A673 (cell line): ENCODE measurements around the gene ZNF277. TPM values are rescaled to one million over a fixed set of nuclear protein-coding genes. Genes with fewer than 3 reads are reported as not detected.

Experiments
- BruUV-seq: library from RNA; stranded (reverse); fragments of 400-500 nt; replicated peaks from 2 replicates; lab custom pipeline; 2021; lab: Mats Ljungman, UMichigan
- CTCF ChIA-PET: fragments of 300-600 bp; sonication (Branson Sonifier 250); formaldehyde crosslinking; loops from one replicate; lab custom pipeline; 2022; ENCODE audit warnings: antibody characterized with exemption; lab: Charles Lee
- POLR2A ChIA-PET: fragments of 300-600 bp; sonication (Branson Sonifier 250); formaldehyde crosslinking; loops from one replicate; lab custom pipeline; 2022; ENCODE audit warnings: antibody characterized with exemption; ENCODE audit not compliant: low non-redundant PET; lab: Charles Lee
- DNase-seq: peaks from one replicate; pipeline ENCODE4 v3.0.0-alpha.2; 2015; ENCODE audit warnings: low spot score
- H3K27ac ChIP-seq: fragments of 200-600 bp; sonication (generic); 2 replicates; pipeline ENCODE4 v1.5.1; 2016; ENCODE audit warnings: mixed run types, low read depth, mild to moderate bottlenecking, mixed read lengths, antibody characterized with exemption, low read length; ENCODE audit not compliant: poor library complexity, severe bottlenecking
- H3K27me3 ChIP-seq: fragments of 200-600 bp; sonication (generic); replicated peaks from 2 replicates; pipeline ENCODE4 v1.6.1; 2017; ENCODE audit warnings: mixed run types, low read depth, mild to moderate bottlenecking, mixed read lengths, antibody characterized with exemption, low read length; ENCODE audit not compliant: insufficient read depth, poor library complexity
- H3K36me3 ChIP-seq: fragments of 200-600 bp; sonication (generic); 2 replicates; pipeline ENCODE4 v1.6.1; 2016; ENCODE audit warnings: mixed run types, mild to moderate bottlenecking, mixed read lengths, antibody characterized with exemption, low read length; ENCODE audit not compliant: insufficient read depth, poor library complexity, severe bottlenecking
- H3K4me1 ChIP-seq: fragments of 200-600 bp; sonication (generic); 2 replicates; pipeline ENCODE4 v1.6.1; 2017; ENCODE audit warnings: mixed run types, mild to moderate bottlenecking, mixed read lengths, antibody characterized with exemption, low read length; ENCODE audit not compliant: insufficient read depth, poor library complexity, severe bottlenecking
- H3K4me3 ChIP-seq: fragments of 200-600 bp; sonication (generic); 2 replicates; pipeline ENCODE4 v1.5.1; 2016; ENCODE audit warnings: low read depth, mixed run types, mild to moderate bottlenecking, mixed read lengths, low read length; ENCODE audit not compliant: poor library complexity, severe bottlenecking
- H3K9me3 ChIP-seq: fragments of 200-600 bp; sonication (generic); 2 replicates; pipeline ENCODE4 v1.6.1; 2016; ENCODE audit warnings: mixed run types, low read depth, mild to moderate bottlenecking, mixed read lengths, antibody characterized with exemption, low read length; ENCODE audit not compliant: poor library complexity, severe bottlenecking
- CTCF ChIP-seq: fragments of 300-800, 200-600 bp; sonication (generic); conservative IDR thresholded peaks from 2 replicates; pipeline ENCODE4 v1.5.1; 2017; ENCODE audit warnings: low read depth, mild to moderate bottlenecking, antibody characterized with exemption, low read length, moderate library complexity, mixed read lengths
- EZH2 ChIP-seq: fragments of 200-600 bp; sonication (generic); IDR thresholded peaks from 2 replicates; pipeline ENCODE4 v1.6.1; 2017; ENCODE audit warnings: borderline replicate concordance, low read depth, mild to moderate bottlenecking, mixed read lengths, antibody characterized with exemption, low read length; ENCODE audit not compliant: poor library complexity, severe bottlenecking
- intact Hi-C: fragments of 100-400 bp; cut with micrococcal nuclease; formaldehyde crosslinking; loops from one replicate; pipeline ENCODE4 v1.10.0; 2022; ENCODE audit not compliant: unreplicated experiment
- total RNA-seq: library from RNA; stranded (reverse); gene quantifications from 2 replicates; pipeline ENCODE4 v1.2.3, GENCODE V29; 2021

The ZNF277 gene
- total RNA-seq, 1 experiment from 2014 or later, result 17.7 TPM

GRCh38 chr7:112366886-112367285, 160.4 kb downstream of the ZNF277 start:
- ChIA-PET POLR2A (no interaction called here), CTCF (no interaction called here)
- Histone ChIP-seq H3K4me1 (no peaks in the 10 kb centered on the region), H3K9me3 (no peaks in the 10 kb centered on the region), H3K27me3 (no peaks in the 10 kb centered on the region), H3K36me3 (no peaks in the 10 kb centered on the region), H3K27ac (no peak overlapping the region), H3K4me3 (no peak overlapping the region)
- DNase-seq, result no peak
- BruUV-seq, result no TSS peak
- TF ChIP-seq EZH2 (no peak), CTCF (no peak)
- intact Hi-C loops, result no loop called here

GRCh38 chr7:112370436-112370835, 163.9 kb downstream of the ZNF277 start:
- TF ChIP-seq CTCF (no peak), EZH2 (no peak)
- Histone ChIP-seq H3K27ac (no peak overlapping the region), H3K36me3 (no peaks in the 10 kb centered on the region), H3K4me1 (no peaks in the 10 kb centered on the region), H3K9me3 (no peaks in the 10 kb centered on the region), H3K4me3 (no peak overlapping the region), H3K27me3 (no peaks in the 10 kb centered on the region)
- ChIA-PET POLR2A (no interaction called here), CTCF (no interaction called here)
- BruUV-seq, result no TSS peak
- intact Hi-C loops, result no loop called here
- DNase-seq, result no peak

GRCh38 chr7:112371701-112372100, 165.2 kb downstream of the ZNF277 start:
- no peak overlapping the region for H3K27ac ChIP-seq
- no peaks in the 10 kb centered on the region for H3K27me3 ChIP-seq
- no TSS peak for BruUV-seq
- H3K4me3 ChIP-seq, result no peak overlapping the region
- intact Hi-C loops, result no loop called here
- DNase-seq, result no peak
- TF ChIP-seq EZH2 (no peak), CTCF (no peak)
- POLR2A ChIA-PET, result no interaction called here
- H3K36me3 ChIP-seq, result no peaks in the 10 kb centered on the region
- CTCF ChIA-PET, result no interaction called here
- H3K9me3 ChIP-seq, result no peaks in the 10 kb centered on the region
- no peaks in the 10 kb centered on the region for H3K4me1 ChIP-seq
